Neural progenitor cell (in vitro differentiated cells): ENCODE results near the gene TWSG1.

ENCODE experiments used
- EZH2 ChIP-seq: fragments of 200-600 bp; sonication (generic); IDR thresholded peaks from 2 replicates; pipeline ENCODE4 v1.6.1; 2017; ENCODE audit warnings: antibody characterized with exemption, mild to moderate bottlenecking, moderate library complexity
- TF ChIP-seq, protein P1 (sequence below): fragments of 200-600 bp; sonication (generic); IDR thresholded peaks from 2 replicates; pipeline ENCODE4 v1.5.1; 2017; ENCODE audit warnings: antibody characterized with exemption, mild to moderate bottlenecking

DNA sequence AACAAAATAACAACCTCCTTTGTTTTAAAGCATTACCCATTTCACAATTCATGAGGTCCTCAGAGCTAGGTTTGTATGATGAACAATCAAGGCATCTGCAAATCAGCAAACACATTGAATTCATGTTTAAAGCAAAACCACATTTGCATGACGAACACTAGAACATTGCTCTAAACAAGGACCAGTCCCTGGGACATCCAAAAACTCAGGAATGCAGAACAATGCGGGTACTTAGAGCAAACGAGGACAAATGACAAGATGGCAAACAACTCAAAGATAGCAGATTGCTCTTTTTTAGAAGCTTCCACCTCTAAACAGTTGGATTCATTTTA is 95.1 kb downstream of the TWSG1 start:
- TF ChIP-seq, protein P1, sequence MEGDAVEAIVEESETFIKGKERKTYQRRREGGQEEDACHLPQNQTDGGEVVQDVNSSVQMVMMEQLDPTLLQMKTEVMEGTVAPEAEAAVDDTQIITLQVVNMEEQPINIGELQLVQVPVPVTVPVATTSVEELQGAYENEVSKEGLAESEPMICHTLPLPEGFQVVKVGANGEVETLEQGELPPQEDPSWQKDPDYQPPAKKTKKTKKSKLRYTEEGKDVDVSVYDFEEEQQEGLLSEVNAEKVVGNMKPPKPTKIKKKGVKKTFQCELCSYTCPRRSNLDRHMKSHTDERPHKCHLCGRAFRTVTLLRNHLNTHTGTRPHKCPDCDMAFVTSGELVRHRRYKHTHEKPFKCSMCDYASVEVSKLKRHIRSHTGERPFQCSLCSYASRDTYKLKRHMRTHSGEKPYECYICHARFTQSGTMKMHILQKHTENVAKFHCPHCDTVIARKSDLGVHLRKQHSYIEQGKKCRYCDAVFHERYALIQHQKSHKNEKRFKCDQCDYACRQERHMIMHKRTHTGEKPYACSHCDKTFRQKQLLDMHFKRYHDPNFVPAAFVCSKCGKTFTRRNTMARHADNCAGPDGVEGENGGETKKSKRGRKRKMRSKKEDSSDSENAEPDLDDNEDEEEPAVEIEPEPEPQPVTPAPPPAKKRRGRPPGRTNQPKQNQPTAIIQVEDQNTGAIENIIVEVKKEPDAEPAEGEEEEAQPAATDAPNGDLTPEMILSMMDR, result no peak
- TF ChIP-seq EZH2, result no peak
